Fibroblast of lung (primary cell): ENCODE data around the gene CACTIN. TPM values are rescaled to one million over a fixed set of nuclear protein-coding genes. Genes with fewer than 3 reads are reported as not detected.

Experiments
- DNase-seq, 2 donors: peaks; one replicate each; pipeline versions ENCODE4 v3.0.0 to v3.0.0-alpha.2; 2010; ENCODE audit warnings: low read depth in 2 of 2
- H2AFZ ChIP-seq: 2 replicates; pipeline ENCODE4 v1.5.1; 2012; ENCODE audit warnings: low read length, control low read depth, inconsistent platforms
- H3K27ac ChIP-seq: 2 replicates; pipeline ENCODE4 v1.5.1; 2011; ENCODE audit warnings: low read length, control low read depth; ENCODE audit not compliant: insufficient read depth
- H3K27me3 ChIP-seq: 2 replicates; pipeline ENCODE4 v1.5.1; 2011; ENCODE audit warnings: mild to moderate bottlenecking, low read length; ENCODE audit not compliant: control insufficient read depth, insufficient read depth
- H3K36me3 ChIP-seq: 2 replicates; pipeline ENCODE4 v1.5.1; 2011; ENCODE audit warnings: low read length; ENCODE audit not compliant: control insufficient read depth, insufficient read depth
- H3K4me1 ChIP-seq: 2 replicates; pipeline ENCODE4 v1.5.1; 2011; ENCODE audit warnings: low read length; ENCODE audit not compliant: control insufficient read depth, insufficient read depth; ENCODE audit errors: extremely low read depth
- H3K4me2 ChIP-seq: 2 replicates; pipeline ENCODE4 v1.5.1; 2011; ENCODE audit warnings: low read length, control low read depth; ENCODE audit not compliant: insufficient read depth; ENCODE audit errors: extremely low read depth
- H3K4me3 ChIP-seq, 4 experiments: fragments of 200-600 bp in 1 of 4; sonication (generic) in 1 of 4; replicated peaks in 1 of 4; 2 replicates each; pipeline ENCODE4 v1.5.1; 2011 to 2016; ENCODE audit warnings: low read length in 4 of 4, low read depth in 3 of 4, mild to moderate bottlenecking in 3 of 4, control low read depth in 2 of 4, inconsistent platforms in 1 of 4, mixed read lengths in 1 of 4; ENCODE audit not compliant: insufficient read depth in 1 of 4; ENCODE audit errors: control extremely low read depth in 1 of 4
- H3K79me2 ChIP-seq: 2 replicates; pipeline ENCODE4 v1.5.1; 2012; ENCODE audit warnings: mild to moderate bottlenecking, low read length, inconsistent platforms; ENCODE audit not compliant: control insufficient read depth, insufficient read depth
- H3K9ac ChIP-seq: 2 replicates; pipeline ENCODE4 v1.5.1; 2011; ENCODE audit warnings: mild to moderate bottlenecking, low read length, control low read depth; ENCODE audit not compliant: insufficient read depth
- H3K9me3 ChIP-seq: 2 replicates; pipeline ENCODE4 v1.5.1; 2012; ENCODE audit warnings: low read depth, low read length; ENCODE audit not compliant: control insufficient read depth, insufficient read depth
- H4K20me1 ChIP-seq: 2 replicates; pipeline ENCODE4 v1.5.1; 2011; ENCODE audit warnings: low read length; ENCODE audit not compliant: control insufficient read depth, insufficient read depth; ENCODE audit errors: extremely low read depth
- EZH2 ChIP-seq: IDR thresholded peaks from 2 replicates; pipeline ENCODE4 v1.5.1; 2012; ENCODE audit warnings: low read length, control low read depth, mild to moderate bottlenecking; ENCODE audit errors: missing control alignments
- polyA plus RNA-seq, 2 donors: library from polyadenylated mRNA; depleted of rRNA in 1 of 2; stranded (reverse) in 1 of 2; unstranded in 1 of 2; fragments of >200 nt; gene quantifications; 2 replicates each; pipeline ENCODE4 v1.2.1, GENCODE V29; 2011 to 2012; ENCODE audit warnings: missing spikeins in 1 of 2
- total RNA-seq: library from RNA; depleted of rRNA; stranded (reverse); fragments of >200 nt; gene quantifications from 2 replicates; pipeline ENCODE4 v1.2.1, GENCODE V29; 2014
- TF ChIP-seq, protein P1 (sequence below), 2 donors: IDR thresholded peaks in 1 of 2; conservative IDR thresholded peaks in 1 of 2; 1 replicate in 1 of 2; 2 replicates in 1 of 2; pipeline ENCODE4 v1.5.1; 2011 to 2012; ENCODE audit warnings: low read length in 2 of 2, control low read depth in 1 of 2, inconsistent platforms in 1 of 2, low read depth in 1 of 2, mild to moderate bottlenecking in 1 of 2

The CACTIN gene
- total and polyA plus RNA-seq, 2 donors (not counting 1 experiment from before 2014, with no cell fraction given), result 6.7 to 19.7 TPM

DNA sequence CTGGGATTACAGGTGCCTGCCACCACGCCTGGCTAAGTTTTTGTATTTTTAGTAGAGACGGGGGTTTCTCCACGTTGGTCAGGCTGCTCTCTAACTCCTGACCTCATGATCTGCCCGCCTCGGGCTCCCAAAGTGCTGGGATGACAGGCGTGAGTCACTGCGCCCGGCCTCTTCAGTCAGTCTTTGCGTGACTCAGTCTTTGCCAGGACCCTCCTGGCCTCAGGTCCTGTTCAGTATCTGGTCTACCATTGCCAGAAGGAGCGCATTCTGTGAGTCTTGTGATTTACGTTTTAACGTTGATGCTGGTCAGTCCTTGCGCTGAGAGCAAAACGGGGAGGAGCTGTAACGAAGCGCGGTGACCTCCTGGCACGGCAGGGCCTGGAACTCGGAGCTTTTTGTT, 61.5 kb downstream of the CACTIN start:
- peak in 1 of 2 donors; percentile 88 for DNase-seq
- H3K36me3 ChIP-seq, result no peaks in the 10 kb centered on the region
- no peaks in the 10 kb centered on the region for H3K4me1 ChIP-seq
- no peak overlapping the region for H2AFZ ChIP-seq
- no peaks in the 10 kb centered on the region for H4K20me1 ChIP-seq
- no peak overlapping the region for H3K4me3 ChIP-seq
- TF ChIP-seq EZH2, result no peak
- TF ChIP-seq, protein P1, sequence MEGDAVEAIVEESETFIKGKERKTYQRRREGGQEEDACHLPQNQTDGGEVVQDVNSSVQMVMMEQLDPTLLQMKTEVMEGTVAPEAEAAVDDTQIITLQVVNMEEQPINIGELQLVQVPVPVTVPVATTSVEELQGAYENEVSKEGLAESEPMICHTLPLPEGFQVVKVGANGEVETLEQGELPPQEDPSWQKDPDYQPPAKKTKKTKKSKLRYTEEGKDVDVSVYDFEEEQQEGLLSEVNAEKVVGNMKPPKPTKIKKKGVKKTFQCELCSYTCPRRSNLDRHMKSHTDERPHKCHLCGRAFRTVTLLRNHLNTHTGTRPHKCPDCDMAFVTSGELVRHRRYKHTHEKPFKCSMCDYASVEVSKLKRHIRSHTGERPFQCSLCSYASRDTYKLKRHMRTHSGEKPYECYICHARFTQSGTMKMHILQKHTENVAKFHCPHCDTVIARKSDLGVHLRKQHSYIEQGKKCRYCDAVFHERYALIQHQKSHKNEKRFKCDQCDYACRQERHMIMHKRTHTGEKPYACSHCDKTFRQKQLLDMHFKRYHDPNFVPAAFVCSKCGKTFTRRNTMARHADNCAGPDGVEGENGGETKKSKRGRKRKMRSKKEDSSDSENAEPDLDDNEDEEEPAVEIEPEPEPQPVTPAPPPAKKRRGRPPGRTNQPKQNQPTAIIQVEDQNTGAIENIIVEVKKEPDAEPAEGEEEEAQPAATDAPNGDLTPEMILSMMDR (conservative IDR thresholded peaks at IDR 0.05 in 1 of 2, IDR thresholded peaks at IDR 0.05 in 1 of 2; ENCODE audit: low read depth in 1 of 2, low read length in 2 of 2), result no peak
- no peaks in the 10 kb centered on the region for H3K27me3 ChIP-seq
- H3K4me2 ChIP-seq, result no peak overlapping the region
- H3K27ac ChIP-seq, result no peak overlapping the region
- H3K79me2 ChIP-seq, result no peaks in the 10 kb centered on the region
- H3K9me3 ChIP-seq, result no peaks in the 10 kb centered on the region
- H3K9ac ChIP-seq, result no peak overlapping the region

DNA sequence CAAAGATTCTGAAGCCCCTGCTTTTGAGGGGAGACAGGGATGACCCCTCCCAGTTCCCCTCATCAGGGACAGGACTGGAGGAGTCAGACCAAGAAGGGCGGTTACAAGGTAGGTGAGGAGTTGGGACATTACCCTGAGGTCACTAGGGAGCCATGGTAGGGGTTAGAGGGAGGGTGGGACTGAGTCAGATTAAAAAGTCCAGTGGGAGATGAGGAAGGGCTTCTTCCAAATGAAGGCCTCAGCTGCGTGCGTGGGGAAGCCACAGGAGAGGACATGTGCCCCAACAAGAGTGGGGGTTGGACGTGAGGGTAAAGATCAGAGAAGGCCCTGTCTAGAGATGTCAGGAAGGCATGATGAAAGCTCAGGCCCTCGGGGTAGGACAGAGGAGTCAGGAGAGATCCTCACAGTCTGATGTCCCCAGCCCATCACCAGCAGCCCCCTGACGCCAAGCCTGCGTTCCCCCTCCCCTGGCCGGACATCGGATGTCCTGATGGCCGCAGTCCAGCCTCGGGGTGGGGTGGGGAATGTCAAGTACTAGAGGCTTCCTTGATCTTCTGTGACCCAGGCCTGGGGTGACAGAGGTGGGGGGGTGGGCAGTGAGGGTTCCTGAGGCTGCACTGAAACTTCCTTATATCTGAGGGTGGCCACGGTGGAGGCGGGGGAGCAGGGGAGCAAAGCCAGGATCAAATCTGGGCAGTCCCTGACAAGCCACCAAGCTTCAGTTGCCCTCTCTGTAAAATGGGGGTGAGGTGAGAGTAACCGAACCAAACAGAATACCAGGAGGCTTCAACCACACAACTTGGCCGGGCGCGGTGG, 62.7 kb downstream of the CACTIN start:
- H3K9ac ChIP-seq, result no peak overlapping the region
- H3K4me3 ChIP-seq, result no peak overlapping the region
- no peak for DNase-seq
- TF ChIP-seq, protein P1 (conservative IDR thresholded peaks at IDR 0.05 in 1 of 2, IDR thresholded peaks at IDR 0.05 in 1 of 2; ENCODE audit: low read depth in 1 of 2, low read length in 2 of 2), result no peak
- TF ChIP-seq EZH2, result no peak
- no peak overlapping the region for H3K4me2 ChIP-seq
- H3K36me3 ChIP-seq, result no peaks in the 10 kb centered on the region
- H3K4me1 ChIP-seq, result no peaks in the 10 kb centered on the region
- H3K27ac ChIP-seq, result no peak overlapping the region
- no peaks in the 10 kb centered on the region for H4K20me1 ChIP-seq
- H2AFZ ChIP-seq, result no peak overlapping the region
- no peaks in the 10 kb centered on the region for H3K79me2 ChIP-seq
- no peaks in the 10 kb centered on the region for H3K27me3 ChIP-seq
- no peaks in the 10 kb centered on the region for H3K9me3 ChIP-seq

Other genes starting within 250 kb of the CACTIN start
- gene SMIM24, start 146.3 kb downstream of the CACTIN start, total RNA-seq, result not detected in 2 replicates
- gene SMIM24, start 146.3 kb downstream of the CACTIN start, polyA plus RNA-seq, result not detected in 2 replicates
- gene SMIM44, start 143.3 kb downstream of the CACTIN start, total RNA-seq, result not detected in 2 replicates
- gene SMIM44, start 143.3 kb downstream of the CACTIN start, polyA plus RNA-seq, result not detected in 2 replicates
- 10.1 and 10.3 TPM in 2 replicates for gene DOHH, start 126.1 kb downstream of the CACTIN start, total RNA-seq
- 4.1 and 5.0 TPM in 2 replicates for gene DOHH, start 126.1 kb downstream of the CACTIN start, polyA plus RNA-seq
- gene FZR1, start 120.5 kb downstream of the CACTIN start, total RNA-seq, result 19.3 and 38.0 TPM in 2 replicates
- gene FZR1, start 120.5 kb downstream of the CACTIN start, polyA plus RNA-seq, result 15.0 and 21.3 TPM in 2 replicates
- not detected in 2 replicates for gene TEKTIP1, start 87.6 kb downstream of the CACTIN start, total RNA-seq
- gene TEKTIP1, start 87.6 kb downstream of the CACTIN start, polyA plus RNA-seq, result not detected in 2 replicates
- 69.9 and 79.9 TPM in 2 replicates for gene MFSD12, start 69.2 kb downstream of the CACTIN start, total RNA-seq
- 19.9 and 20.6 TPM in 2 replicates for gene MFSD12, start 69.2 kb downstream of the CACTIN start, polyA plus RNA-seq
- 55.5 and 63.6 TPM in 2 replicates for gene HMG20B, start 53.8 kb downstream of the CACTIN start, total RNA-seq
- gene HMG20B, start 53.8 kb downstream of the CACTIN start, polyA plus RNA-seq, result 27.3 and 30.1 TPM in 2 replicates
- under 0.01 TPM in 2 replicates for gene GIPC3, start 41.3 kb downstream of the CACTIN start, total RNA-seq
- 0.20 and 0.60 TPM in 2 replicates for gene GIPC3, start 41.3 kb downstream of the CACTIN start, polyA plus RNA-seq
- 0.77 and 1.8 TPM in 2 replicates for gene TBXA2R, start 19.9 kb downstream of the CACTIN start, total RNA-seq
- 1.1 and 1.3 TPM in 2 replicates for gene TBXA2R, start 19.9 kb downstream of the CACTIN start, polyA plus RNA-seq
- gene PIP5K1C, start 73.7 kb upstream of the CACTIN start, total RNA-seq, result 11.3 and 16.7 TPM in 2 replicates
- gene PIP5K1C, start 73.7 kb upstream of the CACTIN start, polyA plus RNA-seq, result 8.7 and 12.9 TPM in 2 replicates
- gene TJP3, start 81.6 kb upstream of the CACTIN start, total RNA-seq, result not detected in 2 replicates
- gene TJP3, start 81.6 kb upstream of the CACTIN start, polyA plus RNA-seq, result not detected in 2 replicates
- gene APBA3, start 134.9 kb upstream of the CACTIN start, total RNA-seq, result 21.8 and 22.3 TPM in 2 replicates
- 2.7 TPM in 2 replicates for gene APBA3, start 134.9 kb upstream of the CACTIN start, polyA plus RNA-seq
- gene MRPL54, start 135.9 kb upstream of the CACTIN start, total RNA-seq, result 42.6 and 45.4 TPM in 2 replicates
- gene MRPL54, start 135.9 kb upstream of the CACTIN start, polyA plus RNA-seq, result 29.7 and 32.5 TPM in 2 replicates
- not detected in 2 replicates for gene RAX2, start 145.4 kb upstream of the CACTIN start, total RNA-seq
- gene RAX2, start 145.4 kb upstream of the CACTIN start, polyA plus RNA-seq, result not detected in 2 replicates
- gene MATK, start 159.6 kb upstream of the CACTIN start, total RNA-seq, result under 0.01 TPM in 1 of 2 replicates, not detected in the other
- not detected in 2 replicates for gene MATK, start 159.6 kb upstream of the CACTIN start, polyA plus RNA-seq
- gene ZFR2, start 242.2 kb upstream of the CACTIN start, total RNA-seq, result not detected in 2 replicates
- gene ZFR2, start 242.2 kb upstream of the CACTIN start, polyA plus RNA-seq, result not detected in 2 replicates